Esophagus mucosa (tissue), 1 donor: ENCODE results near the gene ABCC4. TPM values are rescaled to one million over a fixed set of nuclear protein-coding genes. Genes with fewer than 3 reads are reported as not detected.
"Not testable (repeated sequence)": the region's sequence is repeated elsewhere in the genome, so short reads cannot be mapped to it uniquely, and the experiment has no call there.

ENCODE experiments used
- ATAC-seq: fragments of 200-7000 bp; cut with Tn5 transposase; one replicate; pipeline ENCODE4 v1.9.1; 2020
- total RNA-seq: library from RNA; stranded (reverse); gene quantifications from one replicate; pipeline ENCODE4 v1.2.4, GENCODE V29; 2023
- donor health status: DM: yes; HTN: yes; CAD: no.

The ABCC4 gene
- total RNA-seq, 1 donor from 2014 or later, result 4.4 TPM

- ATAC-seq, result no peak
Measured at GRCh38 chr13:95193509-95194230, 107.6 kb downstream of the ABCC4 start.

- ATAC-seq, result no peak
Measured at GRCh38 chr13:95192998-95193397, 108.3 kb downstream of the ABCC4 start.

- not testable (repeated sequence) for ATAC-seq
Measured at GRCh38 chr13:95192564-95192945, 108.7 kb downstream of the ABCC4 start.

GRCh38 chr13:95191821-95192563, 109.3 kb downstream of the ABCC4 start:
- ATAC-seq, result peak; percentile 88

- ATAC-seq, result no peak
Measured at GRCh38 chr13:95188128-95188527, 113.1 kb downstream of the ABCC4 start.

- no peak for ATAC-seq
Measured at GRCh38 chr13:95185851-95186250, 115.4 kb downstream of the ABCC4 start.

GRCh38 chr13:95185311-95185710, 115.9 kb downstream of the ABCC4 start:
- ATAC-seq, result peak; percentile 74

GRCh38 chr13:95184317-95184716, 116.9 kb downstream of the ABCC4 start:
- no peak for ATAC-seq

GRCh38 chr13:95182570-95183265, 118.5 kb downstream of the ABCC4 start:
- no peak for ATAC-seq

GRCh38 chr13:95181586-95181985, 119.7 kb downstream of the ABCC4 start:
- no peak for ATAC-seq

- ATAC-seq, result no peak
Measured at GRCh38 chr13:95180513-95181245, 120.6 kb downstream of the ABCC4 start.

- no peak for ATAC-seq
Measured at GRCh38 chr13:95176611-95177259, 124.5 kb downstream of the ABCC4 start.

GRCh38 chr13:95174517-95174916, 126.7 kb downstream of the ABCC4 start:
- no peak for ATAC-seq

GRCh38 chr13:95168191-95168590, 133.1 kb downstream of the ABCC4 start:
- no peak for ATAC-seq

GRCh38 chr13:95167003-95167402, 134.2 kb downstream of the ABCC4 start:
- not testable (repeated sequence) for ATAC-seq

GRCh38 chr13:95164830-95165229, 136.4 kb downstream of the ABCC4 start:
- ATAC-seq, result no peak

- ATAC-seq, result no peak
Measured at GRCh38 chr13:95160112-95160906, 140.9 kb downstream of the ABCC4 start.

- ATAC-seq, result no peak
Measured at GRCh38 chr13:95159458-95159857, 141.8 kb downstream of the ABCC4 start.

- no peak for ATAC-seq
Measured at GRCh38 chr13:95156208-95156607, 145.0 kb downstream of the ABCC4 start.

GRCh38 chr13:95155504-95155903, 145.7 kb downstream of the ABCC4 start:
- ATAC-seq, result no peak

- peak; percentile 27 for ATAC-seq
Measured at GRCh38 chr13:95155093-95155492, 146.2 kb downstream of the ABCC4 start.
